NAMALWA (cell line): Measurements from ENCODE around the gene RPL37A.

ENCODE experiments used
- DNase-seq: peaks from one replicate; pipeline ENCODE4 v3.0.0-alpha.2; 2015; ENCODE audit warnings: low spot score

Gene RPL37A

DNA sequence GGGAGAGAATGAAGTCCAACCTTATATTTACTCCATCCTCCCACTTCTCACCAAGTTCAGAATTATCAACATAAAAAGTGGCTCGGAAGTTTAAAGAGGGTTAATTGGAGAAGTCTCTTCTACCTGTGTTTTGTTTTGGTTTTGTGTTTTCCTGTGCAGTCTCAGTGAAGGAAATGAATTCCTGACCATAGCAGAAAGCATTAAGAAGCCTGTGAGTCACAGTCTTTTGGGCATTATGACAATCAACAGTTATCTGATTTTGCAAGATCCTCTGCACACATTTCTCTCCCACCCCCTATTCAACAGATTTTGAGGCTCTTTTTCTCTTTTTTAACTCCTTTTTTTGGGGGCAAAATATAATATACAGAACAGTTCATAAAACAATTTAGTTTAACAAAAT, 8.6 kb upstream of the RPL37A start:
- DNase-seq = no peak

DNA sequence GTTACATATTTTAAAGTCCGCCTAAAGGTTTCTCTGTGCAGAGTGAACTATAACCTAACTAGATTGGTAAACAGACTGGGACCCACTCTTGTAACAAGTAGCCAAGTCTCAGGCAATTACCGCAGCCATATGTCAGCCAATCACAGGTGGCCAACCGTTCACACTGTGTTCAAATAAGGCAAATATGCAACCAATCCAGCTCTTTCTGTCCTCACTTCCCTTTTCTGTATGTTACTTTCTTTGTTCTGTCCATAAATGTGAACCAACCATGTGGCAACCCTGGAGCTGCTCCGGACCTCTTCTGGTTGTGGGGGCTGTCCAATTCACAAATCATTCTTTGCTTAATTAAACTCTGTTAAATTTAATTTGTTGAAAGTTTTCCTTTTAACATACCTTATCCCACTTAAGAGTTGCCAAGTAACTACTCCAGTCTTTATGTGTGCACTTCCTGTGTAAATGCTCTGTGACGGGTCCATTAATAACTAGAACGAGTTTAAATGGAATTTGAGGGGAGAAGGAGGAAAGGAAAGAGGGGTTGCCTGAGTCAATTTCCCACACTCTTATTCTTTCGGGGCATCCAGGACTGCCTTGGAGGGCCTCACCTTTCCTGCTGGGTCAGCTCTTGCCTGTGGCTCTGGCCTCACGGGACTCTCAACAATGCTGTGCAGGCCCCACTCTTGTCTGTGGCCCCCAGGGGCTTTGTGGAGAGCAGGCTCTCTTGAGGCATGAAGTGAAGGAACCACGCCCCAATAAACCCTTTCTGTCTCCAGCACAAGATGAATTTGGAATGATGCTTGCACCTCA, 6.6 kb upstream of the RPL37A start:
- peak; percentile 40 for DNase-seq

DNA sequence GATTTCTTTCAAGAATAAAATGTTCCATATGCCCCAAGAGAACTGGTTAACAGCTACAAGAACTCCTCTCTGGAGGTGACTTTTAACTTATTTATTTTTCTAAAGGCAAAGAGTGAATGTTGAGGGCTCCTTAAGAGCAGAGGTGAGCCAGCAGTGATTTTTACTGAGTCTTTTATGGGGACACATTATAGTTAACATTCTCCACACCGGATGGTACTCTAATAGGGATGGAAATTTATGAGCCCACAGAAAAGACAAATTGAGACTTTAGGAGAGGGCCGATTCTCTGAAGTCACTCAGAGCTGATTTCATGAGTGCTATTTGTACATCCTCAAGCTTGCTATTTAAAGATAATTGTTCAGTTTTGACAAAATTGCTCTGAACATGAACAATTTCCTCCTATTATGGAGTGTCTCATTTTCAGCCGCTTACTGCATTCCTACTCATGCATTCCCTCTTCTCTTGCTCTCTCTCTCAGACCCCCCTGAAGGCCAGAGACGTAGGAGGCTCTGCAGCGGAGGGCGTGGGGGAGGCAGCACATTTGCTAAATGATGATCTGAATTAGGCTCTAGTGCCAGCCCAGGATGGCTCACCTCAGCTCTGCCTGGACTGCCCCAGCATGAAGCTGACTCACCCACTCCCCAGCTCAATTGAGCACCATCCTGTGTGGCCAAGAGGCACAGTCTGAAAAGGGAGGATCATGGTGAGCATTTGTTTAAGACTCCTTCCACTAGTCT, 5.9 kb upstream of the RPL37A start:
- no peak for DNase-seq

DNA sequence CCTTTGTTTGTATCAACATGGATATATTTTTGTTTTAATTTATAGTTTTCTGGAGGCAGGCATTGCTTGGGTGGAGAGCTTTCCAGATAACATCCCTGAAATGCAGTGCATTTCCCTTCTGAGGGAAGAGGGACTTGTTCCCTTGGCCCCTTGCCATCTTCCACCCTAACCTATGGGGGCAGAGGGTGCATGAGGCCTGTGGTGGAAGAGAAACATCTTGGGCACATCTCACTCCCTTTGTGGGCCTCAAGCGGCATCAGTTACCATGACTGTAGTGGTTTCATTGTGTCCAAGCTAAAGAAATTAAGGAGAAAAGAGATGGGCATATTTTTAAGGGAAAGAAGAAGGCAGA, 5.3 kb upstream of the RPL37A start:
- no peak for DNase-seq

DNA sequence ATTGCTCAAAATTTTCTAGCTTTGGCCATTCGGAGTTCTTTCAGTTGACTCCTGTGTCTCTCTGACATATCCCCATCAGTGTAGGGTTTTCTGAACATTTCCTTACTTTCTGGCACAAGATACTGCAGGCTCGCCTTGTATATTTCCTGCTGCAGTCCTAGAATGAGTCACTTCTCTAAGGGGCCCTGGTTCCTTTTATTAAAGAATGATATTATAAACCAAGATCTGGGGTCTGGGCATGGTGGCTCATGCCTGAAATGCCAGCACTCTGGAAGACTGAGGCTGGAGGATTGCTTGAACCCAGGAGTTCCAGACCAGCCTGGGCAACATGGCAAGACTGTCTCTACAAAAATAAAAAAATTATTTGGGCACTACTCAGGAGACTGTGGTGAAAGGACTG, 3.0 kb upstream of the RPL37A start:
- no peak for DNase-seq

DNA sequence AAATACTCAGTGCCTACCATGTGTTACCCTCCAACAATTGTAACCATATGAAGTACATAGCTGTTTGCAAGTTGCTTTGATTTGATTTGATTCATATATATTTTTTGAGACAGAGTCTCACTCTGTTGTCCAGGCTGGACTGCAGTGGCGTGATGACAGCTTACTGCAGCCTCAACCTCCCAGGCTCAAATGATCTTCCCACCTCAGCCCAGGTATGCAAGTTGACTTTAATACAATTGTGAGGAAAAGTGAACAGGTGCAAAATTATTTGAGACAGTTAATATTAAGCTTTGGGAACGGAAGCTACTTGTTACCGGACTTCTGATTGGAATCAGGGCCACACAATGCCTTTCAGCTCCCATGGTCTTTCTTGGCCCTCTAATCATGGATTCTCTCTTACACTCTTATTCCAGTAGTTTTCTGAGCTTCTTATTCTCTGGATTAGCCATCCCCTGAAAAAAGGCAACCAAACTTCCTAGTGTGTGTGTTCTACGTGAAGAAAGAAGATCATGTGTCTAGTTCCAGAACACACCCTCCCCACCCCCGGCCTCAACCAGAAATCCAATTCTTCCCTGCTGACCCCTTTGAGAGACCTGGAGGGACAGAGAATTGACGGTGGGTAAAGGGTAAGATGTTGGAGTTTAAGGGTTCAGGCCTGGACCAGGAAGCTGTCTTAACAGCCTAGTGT, 1.1 kb upstream of the RPL37A start:
- no peak for DNase-seq

DNA sequence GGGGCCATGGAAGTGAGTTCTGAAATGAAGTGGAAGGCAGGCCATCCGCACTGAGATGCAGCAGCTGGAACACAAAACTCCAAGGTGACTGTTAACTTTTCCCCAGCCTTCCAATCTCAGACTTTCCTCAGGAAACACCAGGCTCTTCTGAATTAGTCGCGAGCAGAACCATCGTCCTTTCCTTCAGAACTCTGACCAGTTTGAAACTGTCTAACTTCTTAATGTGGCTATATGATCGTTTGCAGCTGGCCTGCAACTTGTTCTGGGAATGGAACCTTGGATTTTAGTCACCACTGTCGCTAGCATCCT, 620 bp upstream of the RPL37A start:
- no peak for DNase-seq

DNA sequence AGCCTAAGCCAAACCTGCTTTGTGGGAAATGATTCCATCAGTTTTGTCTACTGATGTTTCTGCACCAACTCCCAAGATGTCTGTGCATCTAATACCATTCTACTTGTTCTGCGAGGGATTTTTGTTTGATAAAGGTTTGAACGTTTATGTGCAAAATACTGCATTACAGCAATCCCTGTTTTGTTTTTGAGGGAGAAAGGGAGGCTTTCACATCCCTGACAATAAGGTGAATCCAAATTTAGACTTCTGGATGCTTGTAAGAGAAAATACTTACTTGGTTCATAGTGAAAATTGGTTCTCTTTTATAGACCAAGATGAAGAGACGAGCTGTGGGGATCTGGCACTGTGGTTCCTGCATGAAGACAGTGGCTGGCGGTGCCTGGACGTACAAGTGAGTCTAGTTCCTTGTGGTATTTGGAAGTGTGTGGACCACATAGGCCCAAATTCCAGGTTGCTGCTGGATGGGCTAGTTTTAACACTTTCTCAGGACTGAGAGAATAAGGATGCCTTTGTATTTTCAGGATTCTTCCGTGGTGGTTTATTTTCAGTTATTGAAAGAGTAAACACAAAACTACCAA, 1.1 kb downstream of the RPL37A start:
- no peak for DNase-seq

DNA sequence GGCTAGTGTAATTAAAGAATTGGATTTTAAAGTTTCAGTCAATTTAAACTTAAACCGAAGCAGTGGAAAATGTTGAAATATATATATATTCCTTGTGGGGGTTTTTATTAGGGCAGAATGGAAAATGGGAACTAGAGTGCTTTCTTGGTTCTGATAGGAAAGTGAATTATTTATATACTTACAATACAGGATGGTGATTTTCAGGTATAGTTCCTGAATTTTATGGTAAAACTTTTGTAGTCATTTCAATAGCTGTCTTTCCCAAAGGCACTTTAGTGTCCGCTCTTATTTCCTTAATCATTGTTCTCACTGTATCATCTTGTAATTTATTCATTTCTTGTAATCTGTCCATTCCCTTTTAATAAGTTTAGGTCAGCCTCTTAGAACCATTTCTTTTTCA, 1.9 kb downstream of the RPL37A start:
- no peak for DNase-seq

DNA sequence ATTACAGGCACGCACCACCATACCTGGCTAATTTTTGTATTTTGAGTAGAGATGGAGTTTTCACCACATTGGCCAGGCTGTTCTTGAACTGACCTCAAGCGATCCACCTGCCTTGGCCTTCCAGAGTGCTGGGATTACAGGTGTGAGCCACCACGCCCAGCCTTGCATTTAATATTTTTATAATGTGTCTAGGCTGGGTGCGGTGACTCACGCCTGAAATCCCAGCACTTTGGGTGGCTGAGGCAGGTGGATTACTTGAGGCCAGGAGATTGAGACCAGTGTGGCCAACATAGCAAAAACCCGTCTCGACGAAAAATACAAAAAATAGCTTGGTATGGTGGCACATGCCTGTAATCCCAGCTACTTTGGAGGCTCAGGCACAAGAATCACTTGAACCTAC, 3.2 kb downstream of the RPL37A start:
- no peak for DNase-seq

DNA sequence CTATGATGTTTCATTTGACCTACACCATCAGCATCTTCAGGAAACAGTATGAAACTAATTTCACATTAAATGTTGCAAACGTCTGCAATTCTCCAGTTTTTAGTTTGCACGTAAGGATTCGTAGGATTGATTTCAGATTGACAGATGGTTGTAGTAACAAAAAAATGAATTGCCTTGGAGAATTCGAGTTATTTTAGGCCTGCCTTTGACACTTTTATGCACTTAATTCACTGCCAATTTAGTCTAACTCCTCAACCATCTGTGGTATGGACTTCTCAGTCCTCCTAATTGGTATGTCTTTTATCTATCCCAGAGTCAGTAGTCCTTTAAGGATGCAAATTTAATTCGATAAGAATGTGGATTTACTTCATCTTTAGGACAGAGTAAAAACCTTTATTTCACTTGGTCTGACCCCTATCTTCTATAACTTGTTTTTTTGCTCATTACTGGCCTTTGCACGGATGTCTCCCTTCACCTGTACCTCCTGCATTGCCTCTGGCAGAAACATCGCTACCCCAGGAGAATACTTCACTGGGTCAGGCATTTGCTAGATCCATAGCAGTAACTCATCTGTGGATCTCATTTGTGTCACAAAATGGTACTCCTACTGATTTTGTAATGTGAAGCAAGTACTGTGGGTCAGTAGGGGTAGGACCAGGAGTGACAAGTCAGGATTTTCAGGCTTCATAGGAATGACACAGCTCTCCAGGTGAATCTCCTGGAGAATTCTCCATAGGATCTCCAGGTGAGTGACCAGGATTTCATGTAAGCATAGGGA, 3.9 kb downstream of the RPL37A start:
- DNase-seq = no peak

DNA sequence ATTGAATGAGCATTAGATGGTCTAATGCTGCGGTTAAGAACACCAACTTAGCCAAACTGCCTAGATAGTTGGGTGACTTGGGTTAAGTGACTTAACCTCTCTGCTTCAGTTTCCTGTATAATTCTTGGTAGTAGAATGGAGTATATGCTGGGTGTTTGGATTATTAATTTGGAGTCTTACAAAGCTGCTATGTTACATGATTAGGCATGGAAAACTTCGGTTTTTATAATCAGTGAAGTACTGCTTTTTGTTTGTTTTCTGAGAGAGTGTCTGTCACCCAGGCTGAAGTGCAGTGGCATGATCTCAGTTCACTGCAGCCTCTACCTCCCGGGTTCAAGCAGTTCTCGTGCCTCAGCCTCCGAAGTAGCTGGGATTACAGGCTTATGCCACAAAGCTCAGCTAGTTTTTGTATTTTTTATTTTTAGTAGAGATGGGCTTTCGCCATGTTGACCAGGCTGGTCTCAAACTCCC, 4.5 kb downstream of the RPL37A start:
- no peak for DNase-seq

DNA sequence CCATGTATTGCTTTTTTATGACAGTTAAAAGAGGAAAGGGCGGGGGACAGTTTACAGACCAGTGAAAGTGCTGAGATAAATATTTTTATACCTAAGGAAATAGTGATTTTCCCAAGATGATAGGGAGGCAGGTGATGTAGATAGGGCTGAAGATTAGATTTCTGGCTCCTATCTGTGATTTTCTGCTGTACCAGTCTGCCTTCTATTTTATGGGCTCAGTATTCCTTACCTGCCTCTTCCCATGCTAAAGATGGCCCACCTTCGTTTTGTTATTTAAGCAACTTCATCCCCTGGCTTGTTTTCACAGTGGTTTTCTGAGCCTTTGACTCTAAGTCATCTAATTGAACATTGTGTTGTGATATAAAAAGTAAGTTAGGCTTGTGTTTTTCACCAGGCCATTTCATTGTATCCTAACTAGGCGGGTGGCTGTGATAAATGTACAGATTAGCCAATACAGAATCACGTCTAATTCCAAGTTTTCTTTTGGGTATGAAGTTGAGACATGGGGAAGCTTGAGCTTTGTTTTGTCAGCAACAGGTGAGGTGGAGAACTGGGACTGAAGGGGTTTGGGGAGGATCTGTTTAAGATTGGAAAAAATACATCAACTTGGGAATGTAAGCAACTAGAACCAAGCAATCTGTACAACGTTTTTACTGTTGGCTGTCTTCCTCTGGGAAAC, 5.2 kb downstream of the RPL37A start:
- DNase-seq = no peak

DNA sequence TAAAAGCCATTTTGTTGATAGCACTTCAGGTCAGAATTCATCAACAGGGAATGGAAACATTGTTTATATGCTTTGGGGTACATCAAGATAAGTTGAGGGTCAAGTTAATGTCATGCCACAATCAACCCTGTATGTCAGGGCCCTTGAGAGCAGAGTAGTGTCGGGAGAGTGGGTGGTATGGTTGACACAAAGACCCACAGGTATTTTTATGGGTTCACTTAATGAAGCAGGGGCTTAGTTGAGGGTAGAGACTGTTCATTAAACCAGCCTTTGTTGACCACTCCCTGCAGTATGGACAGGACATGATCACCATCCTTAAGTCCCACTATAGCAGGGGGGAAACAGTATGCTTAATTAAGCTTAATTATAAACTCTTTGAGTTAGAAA, 5.7 kb downstream of the RPL37A start:
- no peak for DNase-seq

DNA sequence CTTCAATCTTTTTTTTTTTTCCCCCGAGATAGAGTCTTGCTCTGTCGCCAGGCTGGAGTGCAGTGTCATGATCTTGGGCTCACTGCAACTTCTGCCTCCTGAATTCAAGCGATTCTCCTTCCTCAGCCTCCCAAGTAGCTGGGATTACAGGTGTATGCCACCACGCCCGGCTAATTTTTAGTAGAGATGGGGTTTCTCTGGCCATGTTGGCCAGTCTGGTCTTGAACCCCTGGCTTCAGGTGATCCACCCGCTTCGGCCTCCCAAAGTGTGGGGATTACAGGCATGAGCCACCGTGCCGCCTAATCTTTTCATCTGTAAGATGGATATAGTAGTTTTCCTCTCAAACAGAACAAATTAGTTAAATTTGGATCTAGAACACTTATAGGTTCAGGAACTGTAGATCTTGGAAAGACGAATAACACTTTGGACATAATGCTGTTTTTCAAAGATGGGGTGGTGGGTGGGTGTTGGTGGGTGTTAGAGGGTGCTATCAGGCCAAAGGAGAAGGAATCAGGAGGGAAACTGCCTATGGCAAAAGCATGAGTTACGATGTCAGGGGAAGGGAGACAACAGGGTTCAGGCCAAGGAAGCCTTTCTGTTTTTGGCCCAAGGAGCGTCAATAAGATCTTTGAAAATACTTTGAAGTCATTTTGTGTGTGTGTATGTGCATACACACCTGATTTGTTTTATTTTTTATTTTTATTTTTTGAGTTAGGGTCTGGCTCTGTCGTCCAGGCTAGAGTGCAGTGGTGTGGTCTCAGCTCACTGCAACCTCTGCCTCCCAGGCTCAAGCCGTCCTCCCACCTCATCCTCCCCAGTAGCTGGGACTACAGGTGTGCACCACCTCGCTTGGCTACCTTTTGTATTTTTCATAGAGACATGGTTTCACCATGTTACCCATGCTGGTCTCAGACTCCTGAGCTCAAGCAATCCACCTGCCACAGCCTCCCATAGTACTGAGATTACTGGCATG, 6.8 kb downstream of the RPL37A start:
- DNase-seq = no peak

DNA sequence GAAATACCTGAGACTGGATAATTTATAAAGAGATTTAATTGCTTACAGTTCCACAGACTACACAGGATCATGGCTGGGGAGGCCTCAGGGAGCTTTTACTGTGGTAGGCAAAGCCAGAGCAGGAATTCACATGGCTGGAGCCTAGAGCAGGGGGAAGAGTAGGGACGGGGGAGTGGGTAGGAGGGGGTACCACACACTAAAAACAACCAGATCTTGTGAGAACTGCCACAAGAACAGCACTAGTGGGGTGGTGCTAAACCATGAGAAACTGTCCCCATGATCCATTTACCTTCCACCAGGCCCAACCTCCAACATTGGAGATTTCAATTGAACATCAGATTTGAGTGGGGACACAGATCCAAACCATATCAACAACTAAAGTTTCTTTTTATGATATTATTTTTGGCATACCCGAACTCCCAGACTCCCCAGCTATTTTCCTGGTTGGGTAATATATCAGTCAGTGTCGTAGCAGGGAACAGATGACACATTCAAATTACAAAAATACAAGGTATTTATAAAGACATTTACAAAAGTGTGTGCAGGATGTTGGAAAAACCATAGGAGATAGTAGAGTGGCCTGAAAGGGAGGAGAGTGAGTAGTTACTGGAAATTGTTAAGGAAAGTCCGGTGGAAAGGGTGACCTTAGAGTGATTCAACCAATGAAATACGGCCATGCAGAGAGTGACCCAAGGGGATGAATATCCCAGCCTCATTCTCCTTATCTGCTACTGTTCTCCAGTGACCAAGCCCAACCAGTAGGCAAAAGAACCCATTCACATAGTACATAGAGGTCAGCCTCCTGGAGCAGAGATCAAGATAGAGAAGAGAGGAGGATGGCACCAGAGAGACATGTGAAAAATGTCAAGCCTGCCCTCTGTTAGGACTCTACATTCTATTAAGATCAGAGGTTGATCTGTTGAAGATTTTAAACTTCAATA, 8.8 kb downstream of the RPL37A start:
- DNase-seq = no peak

DNA sequence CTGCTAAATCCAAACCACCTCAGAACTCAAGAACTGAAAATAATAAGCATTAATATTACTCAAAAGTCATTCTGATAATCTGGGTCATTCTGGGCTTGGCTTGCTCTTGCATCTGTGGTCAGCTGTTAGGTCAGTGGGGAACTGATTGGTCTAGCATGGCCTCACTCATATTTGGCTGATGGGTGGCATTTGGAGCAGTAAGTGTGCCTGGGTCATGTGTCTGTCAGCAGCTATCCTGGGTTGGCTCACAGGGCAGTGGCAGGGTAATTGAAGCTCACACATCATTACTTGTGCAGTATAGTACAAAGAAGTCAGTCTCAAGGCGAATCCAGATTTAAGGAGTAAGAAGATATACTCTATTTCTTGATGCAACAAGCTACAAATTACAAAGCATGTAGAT, 9.6 kb downstream of the RPL37A start:
- no peak for DNase-seq

DNA sequence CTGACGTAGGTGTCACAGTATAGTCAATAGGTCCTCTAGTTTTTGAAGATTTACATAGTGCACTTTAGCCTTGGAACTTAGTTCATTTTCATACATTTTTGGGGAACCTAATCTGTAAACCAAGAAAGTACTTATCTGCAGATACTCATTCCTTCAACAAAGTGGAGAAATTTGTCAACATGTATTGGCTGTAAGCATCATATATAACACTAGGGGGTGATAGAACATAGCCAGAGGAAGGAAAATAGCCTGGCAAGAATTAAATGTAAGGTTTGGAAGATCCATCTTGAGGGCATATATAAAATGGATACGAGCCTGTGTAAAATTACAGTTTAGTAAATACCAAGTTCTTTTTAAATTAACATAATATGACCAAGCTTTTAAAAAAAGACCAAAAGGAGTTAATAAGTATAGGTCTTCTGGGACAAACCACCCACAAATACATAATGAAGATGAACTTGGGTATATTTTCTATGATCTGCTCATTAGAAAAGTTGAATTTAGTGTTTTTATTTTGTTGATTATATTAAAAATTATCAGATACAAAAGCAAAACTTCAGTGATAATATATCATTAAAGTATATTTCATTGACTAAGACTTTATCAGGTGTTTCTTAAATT, 18.2 kb downstream of the RPL37A start:
- peak; percentile 70 for DNase-seq
